Measurements from ENCODE around the gene C14orf119. TPM values are rescaled to one million over a fixed set of nuclear protein-coding genes. Genes with fewer than 3 reads are reported as not detected.

The C14orf119 gene
- total RNA-seq, 2 experiments from 2014 or later = 46.0 to 47.0 TPM

DNA sequence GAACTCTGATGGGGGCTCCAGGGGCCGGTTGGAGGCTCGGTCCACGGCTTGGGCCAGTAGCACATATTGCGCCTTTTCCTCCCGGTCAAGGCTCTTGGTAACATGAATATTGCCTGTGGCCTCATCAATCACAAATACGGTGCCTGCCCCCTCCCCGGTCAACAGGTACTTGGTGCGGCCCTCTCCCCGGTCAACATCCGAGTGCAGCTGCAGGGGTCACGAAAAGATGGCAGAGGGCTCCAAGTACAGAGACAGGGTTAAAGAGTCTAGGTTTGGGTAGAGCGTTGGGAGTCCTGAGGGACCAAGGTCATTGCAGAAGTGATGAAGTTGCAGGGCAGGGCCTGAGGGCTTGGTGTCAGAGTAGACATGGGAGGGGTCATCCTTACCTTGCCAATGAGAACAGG lies 40.2 kb upstream of the C14orf119 start:
- ChIA-PET POLR2A (no interaction called here), CTCF (interaction anchor here (0.8 to 17.4 kb wide), 15 partner anchors 13 to 98 kb away, joined by 3 to 489 read pairs (median 5); partner anchors contain the start of genes ACIN1, AJUBA, C14orf119 and HAUS4)
- ATAC-seq = no peak

DNA sequence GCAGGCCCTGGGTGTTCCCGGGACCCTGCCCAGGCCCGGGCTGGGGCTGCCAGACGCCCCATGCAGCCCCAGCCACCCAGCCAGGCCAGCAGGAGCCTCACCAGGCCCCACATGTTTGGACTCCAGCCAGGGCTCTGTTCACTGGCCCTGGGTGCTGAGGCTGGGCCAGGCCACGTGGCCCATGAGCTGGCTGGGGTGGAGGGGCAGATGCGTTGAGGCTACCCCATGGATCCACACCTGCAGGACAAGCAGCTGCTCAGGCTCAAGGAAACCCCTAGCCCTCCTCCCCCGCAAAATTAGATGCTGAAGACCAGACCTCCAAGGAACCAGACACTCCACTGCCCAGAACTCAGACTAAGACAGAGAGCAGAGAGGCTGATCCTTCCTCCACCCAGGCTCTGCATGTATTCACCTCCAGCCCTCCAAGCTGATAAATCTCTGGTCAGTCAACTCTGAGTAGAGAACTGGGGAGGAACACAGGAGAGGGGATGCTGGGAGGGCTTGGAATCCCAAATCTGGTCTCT lies 39.6 kb upstream of the C14orf119 start:
- peaks cover 9% of the 10 kb centered on the region for H3K27me3 Mint-ChIP-seq (ENCODE audit: low read depth)
- ATAC-seq (no peak), DNase-seq (no peak)
- peaks cover 18% of the 10 kb centered on the region for H3K36me3 Mint-ChIP-seq (ENCODE audit: low read depth)
- no peak overlapping the region for H3K4me3 Mint-ChIP-seq
- H3K9me3 Mint-ChIP-seq (ENCODE audit: insufficient read depth) = no peaks in the 10 kb centered on the region
- H3K4me1 Mint-ChIP-seq (ENCODE audit: low read depth) = peaks cover 18% of the 10 kb centered on the region
- no peak overlapping the region for H3K27ac Mint-ChIP-seq
- CTCF ChIA-PET = interaction anchor here (0.8 to 17.4 kb wide), 14 partner anchors 13 to 99 kb away, joined by 3 to 489 read pairs (median 5); partner anchors contain the start of genes ACIN1, AJUBA, C14orf119 and HAUS4
- POLR2A ChIA-PET = no interaction called here

More for the DNA sequence above, 40.2 kb upstream of the C14orf119 start:
- Mint-ChIP-seq H3K4me1 (ENCODE audit: low read depth) (peaks cover 18% of the 10 kb centered on the region), H3K27me3 (ENCODE audit: low read depth) (peaks cover 9% of the 10 kb centered on the region), H3K27ac (no peak overlapping the region), H3K36me3 (ENCODE audit: low read depth) (peaks cover 16% of the 10 kb centered on the region), H3K9me3 (ENCODE audit: insufficient read depth) (no peaks in the 10 kb centered on the region), H3K4me3 (no peak overlapping the region)
- DNase-seq = no peak

- peak; percentile 66 for ATAC-seq
- H3K4me3 Mint-ChIP-seq = peak overlapping the region; percentile 70
- POLR2A ChIA-PET = no interaction called here
These were observed 39.0 kb upstream of the C14orf119 start for GRCh38 chr14:23056145-23056955.

DNA sequence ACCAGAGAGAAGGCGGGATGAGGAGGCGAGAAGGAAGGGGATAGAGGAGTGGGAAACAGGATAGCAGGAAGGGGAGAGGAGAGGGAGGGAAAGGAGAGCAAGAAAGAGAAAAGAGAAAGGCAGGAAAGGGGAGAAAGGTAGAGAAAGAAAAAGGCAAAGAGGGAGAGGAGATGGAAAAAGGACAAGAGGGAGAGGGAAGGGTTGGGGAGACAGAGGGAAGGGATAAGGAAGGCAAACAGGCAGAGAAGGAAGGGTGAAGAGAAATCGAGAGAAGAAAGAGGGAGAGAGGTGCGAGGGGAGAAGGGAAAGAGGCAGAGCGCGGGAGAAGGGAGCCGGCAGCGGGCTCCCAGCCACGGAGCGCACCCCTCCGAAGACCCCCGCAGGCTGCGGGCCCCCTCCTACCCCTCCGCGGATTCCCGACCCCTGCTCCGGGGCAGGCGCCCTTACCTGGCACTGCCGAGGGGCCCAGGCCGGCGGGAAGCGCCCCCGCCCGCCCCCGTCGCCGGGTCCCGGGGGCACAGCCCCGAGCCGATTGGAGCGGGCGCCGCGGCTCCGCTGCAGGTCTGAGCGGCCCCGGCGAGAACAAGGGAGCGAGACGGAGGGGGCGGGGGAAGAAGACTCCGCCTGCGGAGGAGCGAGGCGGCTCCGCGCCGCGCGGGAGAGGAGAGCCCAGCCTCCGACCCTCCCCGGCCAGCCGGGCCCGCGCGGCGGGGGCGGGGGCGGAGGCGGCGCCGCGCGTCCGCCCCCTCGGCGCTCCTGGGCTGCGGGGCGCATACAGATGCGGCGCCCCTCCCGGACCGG lies 38.1 kb upstream of the C14orf119 start, which contains the start of gene CDH24:
CDH24 (minus strand) TSS at position 565 of the 801 bp plus-strand sequence. CDS start 1,787 bp downstream, outside the sequence.
- Mint-ChIP-seq H3K4me1 (ENCODE audit: low read depth) (peaks cover 18% of the 10 kb centered on the region), H3K9me3 (ENCODE audit: insufficient read depth) (no peaks in the 10 kb centered on the region), H3K4me3 (peak within 1 kb of the TSS; percentile 83), H3K27ac (peak within 1 kb of the TSS; percentile 34), H3K27me3 (ENCODE audit: low read depth) (peaks cover 9% of the 10 kb centered on the region), H3K36me3 (ENCODE audit: low read depth) (peaks cover 27% of the 10 kb centered on the region)
- peak; percentile 81 for DNase-seq
- POLR2A ChIA-PET = interaction anchor here (0.9 to 1.3 kb wide), 3 partner anchors 38 to 83 kb away, joined by 3 to 9 read pairs (median 5); partner anchors contain the start of genes ACIN1 and C14orf119
- CTCF ChIA-PET = interaction anchor here (0.6 to 17.4 kb wide), 54 partner anchors 8 to 1184 kb away, joined by 3 to 489 read pairs (median 5); partner anchors contain the start of genes ACIN1, AJUBA, C14orf119 and PABPN1
- peak; percentile 83 for ATAC-seq

More at GRCh38 chr14:23056145-23056955, 39.0 kb upstream of the C14orf119 start:
- DNase-seq = peak; percentile 81
- Mint-ChIP-seq H3K27me3 (ENCODE audit: low read depth) (peaks cover 9% of the 10 kb centered on the region), H3K9me3 (ENCODE audit: insufficient read depth) (no peaks in the 10 kb centered on the region), H3K36me3 (ENCODE audit: low read depth) (peaks cover 24% of the 10 kb centered on the region), H3K27ac (peak overlapping the region; percentile 8), H3K4me1 (ENCODE audit: low read depth) (peaks cover 18% of the 10 kb centered on the region)
- CTCF ChIA-PET = interaction anchor here (0.8 to 17.4 kb wide), 16 partner anchors 9 to 486 kb away, joined by 3 to 489 read pairs (median 8); partner anchors contain the start of genes ACIN1, AJUBA and C14orf119

GRCh38 chr14:23057757-23058653 lies 37.3 kb upstream of the C14orf119 start:
- ChIA-PET CTCF (interaction anchor here (0.6 to 17.4 kb wide), 49 partner anchors 10 to 1183 kb away, joined by 3 to 489 read pairs (median 5); partner anchors contain the start of genes ACIN1, AJUBA, C14orf119 and PABPN1), POLR2A (interaction anchor here (0.6 to 1.3 kb wide), 6 partner anchors 11 to 248 kb away, joined by 3 to 9 read pairs (median 4); partner anchors contain the start of genes ACIN1 and C14orf119)
- peaks cover 9% of the 10 kb centered on the region for H3K27me3 Mint-ChIP-seq (ENCODE audit: low read depth)
- peaks cover 36% of the 10 kb centered on the region for H3K36me3 Mint-ChIP-seq (ENCODE audit: low read depth)
- H3K4me1 Mint-ChIP-seq (ENCODE audit: low read depth) = peaks cover 18% of the 10 kb centered on the region
- peak; percentile 91 for DNase-seq
- H3K9me3 Mint-ChIP-seq (ENCODE audit: insufficient read depth) = no peaks in the 10 kb centered on the region
- peak; percentile 76 for ATAC-seq
- peak overlapping the region; percentile 34 for H3K27ac Mint-ChIP-seq
- peak overlapping the region; percentile 83 for H3K4me3 Mint-ChIP-seq

DNA sequence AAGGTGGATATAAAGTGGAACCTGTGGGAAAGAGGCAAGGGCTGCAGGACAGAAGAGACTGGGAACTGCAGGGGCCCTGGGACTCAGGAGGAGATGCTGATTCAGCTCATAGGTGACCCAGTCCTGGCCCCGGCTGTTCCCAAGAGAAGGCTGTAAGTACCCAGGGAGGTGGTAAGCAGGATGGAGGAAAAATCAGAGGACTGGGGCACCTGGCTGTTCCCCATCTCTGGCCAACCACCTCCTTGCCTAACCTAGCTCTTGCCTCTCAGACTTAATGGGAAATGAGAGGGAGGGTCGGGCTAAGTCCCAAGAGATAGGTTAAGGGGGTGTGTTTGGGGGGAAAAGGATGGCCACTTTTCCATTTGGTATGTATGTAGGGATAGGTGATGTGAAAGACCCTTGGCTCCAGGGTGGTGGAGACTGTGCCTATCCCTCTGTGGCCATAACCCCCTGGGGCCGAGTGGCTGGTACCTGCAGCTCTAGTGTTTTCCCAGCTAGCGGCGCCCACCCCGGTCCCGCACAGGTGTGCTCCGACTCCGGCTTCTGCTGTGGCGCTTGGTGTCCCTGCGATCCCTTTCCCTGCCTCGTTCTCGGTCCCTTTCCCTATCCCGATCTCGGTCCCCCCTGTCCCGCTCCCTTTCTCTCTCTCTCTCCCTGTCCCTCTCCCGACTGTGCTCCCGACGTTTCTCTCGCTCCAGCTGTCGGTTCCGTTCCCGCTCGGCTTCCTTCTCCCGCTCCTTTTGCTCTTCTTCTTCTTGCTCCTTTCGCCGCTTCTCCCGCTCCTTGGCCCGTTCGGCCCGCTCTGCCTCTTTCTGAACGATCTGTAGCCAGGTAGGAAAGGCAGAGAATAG lies 36.4 kb upstream of the C14orf119 start:
- ChIA-PET CTCF (interaction anchor here (0.9 to 17.4 kb wide), 35 partner anchors 9 to 489 kb away, joined by 3 to 489 read pairs (median 7); partner anchors contain the start of genes ACIN1, AJUBA, C14orf119 and PABPN1), POLR2A (interaction anchor here (0.6 to 1.3 kb wide), 5 partner anchors 10 to 247 kb away, joined by 3 to 9 read pairs (median 5); partner anchors contain the start of genes ACIN1 and C14orf119)
- Mint-ChIP-seq H3K36me3 (ENCODE audit: low read depth) (peaks cover 44% of the 10 kb centered on the region), H3K4me3 (no peak overlapping the region), H3K9me3 (ENCODE audit: insufficient read depth) (no peaks in the 10 kb centered on the region), H3K27ac (no peak overlapping the region), H3K27me3 (ENCODE audit: low read depth) (peaks cover 9% of the 10 kb centered on the region), H3K4me1 (ENCODE audit: low read depth) (peaks cover 18% of the 10 kb centered on the region)
- DNase-seq (no peak), ATAC-seq (no peak)

GRCh38 chr14:23060536-23061260 lies 34.6 kb upstream of the C14orf119 start:
- Mint-ChIP-seq H3K36me3 (ENCODE audit: low read depth) (peaks cover 57% of the 10 kb centered on the region), H3K4me3 (no peak overlapping the region), H3K27ac (no peak overlapping the region), H3K9me3 (ENCODE audit: insufficient read depth) (no peaks in the 10 kb centered on the region), H3K27me3 (ENCODE audit: low read depth) (peaks cover 9% of the 10 kb centered on the region), H3K4me1 (ENCODE audit: low read depth) (peaks cover 18% of the 10 kb centered on the region)
- ChIA-PET CTCF (interaction anchor here (1.0 to 17.4 kb wide), 7 partner anchors 8 to 89 kb away, joined by 3 to 489 read pairs (median 54); partner anchors contain the start of gene AJUBA), POLR2A (interaction anchor here (0.6 to 2.7 kb wide), 4 partner anchors 11 to 112 kb away, joined by 3 to 10 read pairs (median 4); partner anchors contain the start of gene ACIN1)
- ATAC-seq (no peak), DNase-seq (no peak)

GRCh38 chr14:23062002-23062401 lies 33.3 kb upstream of the C14orf119 start:
- no peak overlapping the region for H3K4me3 Mint-ChIP-seq
- CTCF ChIA-PET = interaction anchor here (1.0 to 17.4 kb wide), 5 partner anchors 15 to 89 kb away, joined by 3 to 489 read pairs (median 12); partner anchors contain the start of gene AJUBA
- peaks cover under 1% of the 10 kb centered on the region for H3K27me3 Mint-ChIP-seq (ENCODE audit: low read depth)
- H3K9me3 Mint-ChIP-seq (ENCODE audit: insufficient read depth) = no peaks in the 10 kb centered on the region
- H3K4me1 Mint-ChIP-seq (ENCODE audit: low read depth) = peaks cover 6% of the 10 kb centered on the region
- DNase-seq (no peak), ATAC-seq (no peak)
- H3K36me3 Mint-ChIP-seq (ENCODE audit: low read depth) = peaks cover 70% of the 10 kb centered on the region
- POLR2A ChIA-PET = interaction anchor here (1.6 to 2.7 kb wide), 2 partner anchors 32 to 55 kb away, joined by 6 to 10 read pairs; partner anchors contain the start of gene ACIN1
- H3K27ac Mint-ChIP-seq = no peak overlapping the region

- Mint-ChIP-seq H3K9me3 (ENCODE audit: insufficient read depth) (no peaks in the 10 kb centered on the region), H3K27me3 (ENCODE audit: low read depth) (no peaks in the 10 kb centered on the region), H3K4me1 (ENCODE audit: low read depth) (peaks cover 6% of the 10 kb centered on the region), H3K36me3 (ENCODE audit: low read depth) (peaks cover 75% of the 10 kb centered on the region), H3K27ac (no peak overlapping the region), H3K4me3 (no peak overlapping the region)
- DNase-seq (no peak), ATAC-seq (no peak)
- POLR2A ChIA-PET = no interaction called here
- CTCF ChIA-PET = interaction anchor here (1.1 to 17.4 kb wide), 4 partner anchors 13 to 90 kb away, joined by 4 to 489 read pairs (median 130); partner anchors contain the start of gene AJUBA
These were observed 31.7 kb upstream of the C14orf119 start for GRCh38 chr14:23063601-23064000.
